Esophagus muscularis mucosa (tissue), 4 donors: ENCODE results near the gene BICD1.

Experiments
- EP300 ChIP-seq: sonication (generic); formaldehyde crosslinking; IDR thresholded peaks from one replicate; pipeline ENCODE4 v1.6.1; 2017; ENCODE audit warnings: antibody characterized with exemption
- POLR2AphosphoS5 ChIP-seq, 2 donors: sonication (generic); formaldehyde crosslinking; IDR thresholded peaks; one replicate each; pipeline ENCODE4 v1.6.1; 2017; ENCODE audit warnings: antibody characterized with exemption in 2 of 2
- TF ChIP-seq, protein P1 (sequence below), 3 experiments: fragments of 200-600 bp in 2 of 3; fragments of 450-650 bp in 1 of 3; sonication (generic) in 2 of 3; IDR thresholded peaks; one replicate each; pipeline ENCODE4 v1.5.1; 2017 to 2019; ENCODE audit warnings: antibody characterized with exemption in 3 of 3, mild to moderate bottlenecking in 2 of 3, moderate library complexity in 1 of 3

DNA sequence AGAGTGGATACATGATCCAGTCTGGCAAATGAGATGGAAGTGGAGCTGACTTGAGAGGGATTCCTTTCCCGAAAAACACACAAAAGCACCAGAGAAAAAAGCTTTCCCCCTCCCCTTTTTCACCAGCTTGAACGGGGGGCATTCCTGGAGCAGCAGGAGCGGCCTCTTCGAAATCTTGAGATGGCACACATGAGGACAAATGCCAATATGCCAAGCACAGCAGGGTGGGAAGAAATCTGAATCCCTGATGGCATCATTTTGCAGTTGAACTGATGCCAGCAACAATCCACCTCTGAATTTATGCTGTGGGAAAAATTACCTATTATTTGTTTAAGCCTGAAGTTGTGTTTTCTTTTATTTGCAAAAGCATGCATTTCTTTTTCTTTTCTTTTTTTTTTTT lies 29.7 kb upstream of the BICD1 start:
- TF ChIP-seq, protein P1, sequence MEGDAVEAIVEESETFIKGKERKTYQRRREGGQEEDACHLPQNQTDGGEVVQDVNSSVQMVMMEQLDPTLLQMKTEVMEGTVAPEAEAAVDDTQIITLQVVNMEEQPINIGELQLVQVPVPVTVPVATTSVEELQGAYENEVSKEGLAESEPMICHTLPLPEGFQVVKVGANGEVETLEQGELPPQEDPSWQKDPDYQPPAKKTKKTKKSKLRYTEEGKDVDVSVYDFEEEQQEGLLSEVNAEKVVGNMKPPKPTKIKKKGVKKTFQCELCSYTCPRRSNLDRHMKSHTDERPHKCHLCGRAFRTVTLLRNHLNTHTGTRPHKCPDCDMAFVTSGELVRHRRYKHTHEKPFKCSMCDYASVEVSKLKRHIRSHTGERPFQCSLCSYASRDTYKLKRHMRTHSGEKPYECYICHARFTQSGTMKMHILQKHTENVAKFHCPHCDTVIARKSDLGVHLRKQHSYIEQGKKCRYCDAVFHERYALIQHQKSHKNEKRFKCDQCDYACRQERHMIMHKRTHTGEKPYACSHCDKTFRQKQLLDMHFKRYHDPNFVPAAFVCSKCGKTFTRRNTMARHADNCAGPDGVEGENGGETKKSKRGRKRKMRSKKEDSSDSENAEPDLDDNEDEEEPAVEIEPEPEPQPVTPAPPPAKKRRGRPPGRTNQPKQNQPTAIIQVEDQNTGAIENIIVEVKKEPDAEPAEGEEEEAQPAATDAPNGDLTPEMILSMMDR (IDR thresholded peaks at IDR 0.05): no peak
- no peak for TF ChIP-seq POLR2AphosphoS5 (IDR thresholded peaks at IDR 0.05)
- no peak for TF ChIP-seq EP300
